GM18861 (cell line): ENCODE measurements around the gene CORO2B.

Experiments
- ATAC-seq: cut with Tn5 transposase; IDR thresholded peaks from one replicate; pipeline ENCODE4 v1.9.1; 2021; ENCODE audit not compliant: unreplicated experiment

Gene CORO2B

DNA sequence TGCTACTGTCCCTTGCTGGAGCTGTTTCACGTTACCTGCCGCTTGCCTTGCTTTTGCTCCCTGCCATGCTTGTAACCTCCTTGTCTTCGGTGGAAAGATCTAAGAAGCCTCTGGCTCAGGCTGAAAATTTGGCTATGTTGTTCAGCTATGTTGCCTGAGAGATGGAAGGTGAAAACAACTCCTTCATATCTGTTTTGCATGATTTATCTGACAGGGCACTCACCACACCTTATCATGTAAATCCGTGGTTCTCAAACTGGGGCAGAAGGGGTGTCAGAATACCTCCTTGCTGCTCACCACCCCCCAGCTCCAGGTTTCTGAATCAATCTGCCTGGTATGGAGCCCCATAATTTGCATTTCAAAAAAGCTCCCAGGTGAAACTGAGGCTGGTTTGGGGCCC, 6.5 kb upstream of the CORO2B start:
- ATAC-seq = no peak

- ATAC-seq = no peak
Measured at GRCh38 chr15:68572921-68573320, 5.9 kb upstream of the CORO2B start.

- no peak for ATAC-seq
Measured at GRCh38 chr15:68574046-68574445, 4.7 kb upstream of the CORO2B start.

GRCh38 chr15:68574629-68575028, 4.2 kb upstream of the CORO2B start:
- ATAC-seq = no peak

- no peak for ATAC-seq
Measured at GRCh38 chr15:68576235-68576892, 2.4 kb upstream of the CORO2B start.

GRCh38 chr15:68578175-68578979, 416 bp upstream of the CORO2B start:
- ATAC-seq = no peak

- no peak for ATAC-seq
Measured at GRCh38 chr15:68580026-68580882, 1.5 kb downstream of the CORO2B start.

GRCh38 chr15:68580883-68581155, 2.0 kb downstream of the CORO2B start:
- no peak for ATAC-seq

DNA sequence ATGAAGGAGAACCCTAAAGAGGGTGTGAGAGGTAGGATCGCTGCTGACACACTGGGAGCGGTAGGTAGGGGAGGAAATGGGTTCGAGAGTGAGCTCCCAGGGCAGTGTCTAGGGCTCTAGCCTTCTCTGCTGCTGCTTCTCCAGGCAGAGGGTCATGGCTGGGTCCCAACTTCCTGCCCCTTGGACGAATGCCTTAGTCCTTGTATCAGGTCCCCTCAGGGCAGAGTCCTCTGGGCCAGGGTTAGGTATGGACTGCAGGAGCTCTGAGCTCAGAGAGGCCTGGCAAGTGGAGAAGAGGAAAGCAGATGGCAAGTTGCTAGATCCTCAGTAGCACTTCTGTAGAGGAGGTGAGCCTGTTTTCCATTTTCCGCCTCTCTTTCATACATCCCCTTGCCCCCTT, 2.9 kb downstream of the CORO2B start:
- no peak for ATAC-seq

- ATAC-seq = no peak
Measured at GRCh38 chr15:68582236-68582635, 3.4 kb downstream of the CORO2B start.

DNA sequence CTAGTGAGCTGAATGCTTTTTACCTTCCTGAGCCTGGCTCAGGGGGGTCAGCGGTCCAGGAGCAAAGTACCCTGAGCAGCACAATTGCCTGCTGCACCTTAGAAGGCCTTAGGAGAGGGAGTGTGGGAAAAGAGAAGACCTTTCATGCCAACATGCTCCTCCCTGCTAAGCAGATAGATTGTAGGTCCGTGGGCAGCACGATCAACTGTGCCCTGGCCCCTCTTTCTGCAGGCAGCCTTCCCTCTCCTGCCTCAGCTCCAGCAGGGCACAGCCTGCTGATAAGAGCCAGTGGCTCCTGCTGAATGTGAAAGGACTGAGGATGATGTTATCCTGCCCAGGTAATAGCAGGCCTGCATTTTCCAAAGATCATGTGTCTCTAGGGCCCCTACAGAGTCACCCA, 4.1 kb downstream of the CORO2B start:
- no peak for ATAC-seq

- no peak for ATAC-seq
Measured at GRCh38 chr15:68583321-68583720, 4.5 kb downstream of the CORO2B start.

- no peak for ATAC-seq
Measured at GRCh38 chr15:68583936-68584755, 5.4 kb downstream of the CORO2B start.

DNA sequence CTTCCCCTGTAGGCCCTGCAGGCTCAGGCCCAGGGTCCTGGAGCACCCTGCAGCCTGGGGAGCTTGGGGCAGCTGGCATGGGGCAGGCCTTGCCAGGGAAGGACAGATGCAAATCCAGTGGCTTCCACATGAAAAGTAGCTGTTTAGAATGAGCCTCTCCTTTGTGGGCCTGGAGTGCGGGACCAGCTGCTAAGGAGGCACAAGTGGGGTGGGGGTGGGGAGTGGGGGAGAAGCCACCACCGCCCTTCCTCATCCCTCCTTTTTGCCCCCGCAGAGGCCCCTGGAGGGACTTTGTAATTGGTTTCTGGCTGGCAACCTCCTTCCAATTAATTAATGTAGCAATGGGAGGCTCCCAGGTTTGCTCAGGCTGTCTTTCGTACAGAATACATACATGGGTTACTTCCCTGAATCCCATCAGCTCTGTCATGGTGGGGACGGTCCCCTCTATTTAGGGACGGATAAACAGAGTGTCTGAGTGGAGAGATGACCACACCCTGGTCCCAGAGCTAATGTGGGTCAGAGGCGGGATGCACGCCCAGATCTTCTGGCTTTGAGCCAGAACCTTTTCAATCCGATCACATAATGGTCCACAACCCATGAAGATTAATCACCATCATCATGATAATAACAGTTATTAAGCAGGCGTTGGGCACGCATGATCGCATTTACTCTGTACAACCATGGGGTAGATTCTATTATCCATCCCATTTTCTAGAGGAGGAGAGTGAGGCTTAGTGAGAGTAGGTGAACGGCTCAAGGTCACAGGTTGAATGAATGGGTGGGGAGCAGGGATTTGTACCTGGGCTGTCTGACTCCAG, 6.2 kb downstream of the CORO2B start:
- ATAC-seq = no peak

GRCh38 chr15:68585574-68586273, 6.9 kb downstream of the CORO2B start:
- ATAC-seq = no peak

- ATAC-seq = no peak
Measured at GRCh38 chr15:68586274-68586961, 7.6 kb downstream of the CORO2B start.

DNA sequence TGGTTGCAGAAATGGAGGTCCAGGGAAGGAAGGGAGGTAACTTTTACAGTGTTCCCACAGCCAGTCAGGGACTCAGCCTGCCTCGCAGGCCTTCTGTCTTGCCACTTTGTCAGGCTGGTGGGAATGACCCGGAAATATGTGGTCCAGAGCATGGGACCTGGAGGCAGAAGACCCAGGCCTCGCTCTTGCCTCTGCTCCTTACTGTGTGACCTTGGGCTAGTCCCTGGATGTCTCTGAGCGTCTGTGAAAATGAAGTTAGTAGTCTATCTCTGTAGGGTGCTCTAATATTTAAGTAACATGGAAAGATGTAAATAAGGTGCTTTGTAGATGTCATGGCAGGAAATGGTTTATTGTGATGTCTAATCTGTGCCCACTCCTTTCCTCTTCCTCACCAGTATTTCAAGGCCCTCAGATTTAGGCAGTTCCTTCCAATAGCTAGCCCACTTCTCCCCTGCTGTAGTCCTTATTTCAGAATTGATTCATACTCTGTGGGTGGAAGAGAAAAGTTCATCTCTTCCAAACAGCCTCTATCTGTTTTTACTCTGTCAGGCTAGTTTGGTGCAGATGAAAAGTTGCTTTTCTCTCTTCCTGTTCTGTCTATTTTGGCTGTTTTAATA, 9.1 kb downstream of the CORO2B start:
- ATAC-seq = no peak

DNA sequence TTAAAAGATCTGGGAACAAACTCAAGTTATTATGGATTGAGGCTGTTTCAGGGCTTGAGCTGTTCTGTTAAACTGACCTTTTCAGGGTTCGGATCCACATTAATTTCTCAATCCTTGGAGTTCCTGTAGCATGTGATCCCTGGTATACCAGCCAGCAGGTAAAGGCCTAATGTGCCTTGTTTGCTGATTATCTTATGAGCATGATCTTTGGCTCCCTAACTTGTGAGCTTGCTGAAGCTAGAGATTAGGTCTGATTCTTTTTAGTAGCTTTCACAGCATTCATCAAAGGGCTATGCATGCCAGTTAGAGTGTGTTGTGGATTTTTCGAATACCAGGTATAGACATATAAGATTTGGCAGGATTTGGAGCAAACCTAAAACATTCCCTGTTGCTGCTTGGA, 10.3 kb downstream of the CORO2B start:
- ATAC-seq = no peak
